OCI-LY3 (cell line): ENCODE data around the gene HMOX1.
"Not testable (repeated sequence)": the region's sequence is repeated elsewhere in the genome, so short reads cannot be mapped to it uniquely, and the experiment has no call there.

Experiments used
- H2AFZ ChIP-seq: fragments of 200-600, 300-600 bp; shearing (Covaris generic); 2 replicates; pipeline ENCODE4 v1.6.0; 2014; ENCODE audit warnings: antibody characterized with exemption, low read depth, low read length
- H3K27ac ChIP-seq: fragments of 200-600, 300-600 bp; sonication (generic); 2 replicates; pipeline ENCODE4 v1.5.1; 2014; ENCODE audit warnings: mild to moderate bottlenecking, low read length, moderate library complexity, mixed read lengths
- H3K27me3 ChIP-seq: fragments of 200-600, 300-600 bp; sonication (generic); 2 replicates; pipeline ENCODE4 v1.6.1; 2014; ENCODE audit warnings: low read depth, low read length, mixed read lengths
- H3K36me3 ChIP-seq: fragments of 200-600, 300-600 bp; sonication (generic); replicated peaks from 2 replicates; pipeline ENCODE3; 2014; ENCODE audit warnings: low read depth, low read length, mixed read lengths
- H3K4me1 ChIP-seq: fragments of 300-600, 200-600 bp; sonication (generic); 2 replicates; pipeline ENCODE4 v1.6.1; 2014; ENCODE audit warnings: low read length, mixed read lengths
- H3K4me2 ChIP-seq: fragments of 200-600, 300-600 bp; sonication (generic); 2 replicates; pipeline ENCODE4 v1.6.1; 2014; ENCODE audit warnings: low read length, mixed read lengths
- H3K4me3 ChIP-seq: fragments of 300-600, 200-600 bp; sonication (generic); 2 replicates; pipeline ENCODE4 v1.5.1; 2014; ENCODE audit warnings: antibody characterized with exemption, mild to moderate bottlenecking, low read length, moderate library complexity
- H3K79me2 ChIP-seq: fragments of 300-600, 200-600 bp; shearing (Covaris generic); 2 replicates; pipeline ENCODE4 v1.6.1; 2014; ENCODE audit warnings: mild to moderate bottlenecking, low read length, mixed read lengths
- H3K9ac ChIP-seq: fragments of 300-600, 200-600 bp; shearing (Covaris generic); 2 replicates; pipeline ENCODE4 v1.6.0; 2014; ENCODE audit warnings: mild to moderate bottlenecking, low read length, moderate library complexity
- H3K9me3 ChIP-seq: fragments of 200-600, 300-600 bp; shearing (Covaris generic); 2 replicates; pipeline ENCODE4 v1.6.1; 2014; ENCODE audit warnings: low read length, mixed read lengths; ENCODE audit not compliant: insufficient read depth
- H4K20me1 ChIP-seq: fragments of 200-600, 300-600 bp; sonication (generic); 2 replicates; pipeline ENCODE4 v1.6.1; 2016; ENCODE audit warnings: low read length, mixed read lengths; ENCODE audit not compliant: insufficient read depth
- CTCF ChIP-seq: fragments of 200-600, 300-600 bp; sonication (generic); IDR thresholded peaks from 2 replicates; pipeline ENCODE4 v1.5.1; 2014; ENCODE audit warnings: antibody characterized with exemption, low read length, low read depth
- EZH2phosphoT487 ChIP-seq: fragments of 200-600 bp; shearing (Covaris generic); IDR thresholded peaks from 2 replicates; pipeline ENCODE4 v1.6.1; 2018; ENCODE audit warnings: antibody characterized with exemption, mixed run types, low read depth

The HMOX1 gene

GRCh38 chr22:35435201-35435740 lies 54.4 kb downstream of the HMOX1 start:
- Histone ChIP-seq H3K4me2 (no peak overlapping the region), H3K27me3 (no peaks in the 10 kb centered on the region), H3K9ac (no peak overlapping the region), H3K36me3 (peaks cover 67% of the 10 kb centered on the region), H2AFZ (no peak overlapping the region), H3K79me2 (peaks cover 9% of the 10 kb centered on the region; the same call in 1 of the 2 replicates), H3K9me3 (no peaks in the 10 kb centered on the region), H3K4me1 (no peaks in the 10 kb centered on the region), H3K4me3 (no peak overlapping the region), H4K20me1 (peaks cover 60% of the 10 kb centered on the region), H3K27ac (no peak overlapping the region)
- TF ChIP-seq EZH2phosphoT487, result no peak
- no peak for TF ChIP-seq CTCF

- Histone ChIP-seq H3K4me2 (no peak overlapping the region), H3K9me3 (no peaks in the 10 kb centered on the region), H2AFZ (no peak overlapping the region), H3K36me3 (peaks cover 61% of the 10 kb centered on the region), H3K27me3 (no peaks in the 10 kb centered on the region), H3K4me1 (no peaks in the 10 kb centered on the region), H3K79me2 (peaks cover 2% of the 10 kb centered on the region; the same call in 1 of the 2 replicates), H3K4me3 (no peak overlapping the region), H3K27ac (no peak overlapping the region), H4K20me1 (peaks cover 60% of the 10 kb centered on the region), H3K9ac (no peak overlapping the region)
- TF ChIP-seq CTCF, result no peak
- no peak for TF ChIP-seq EZH2phosphoT487
Observed at GRCh38 chr22:35436421-35436820, 55.5 kb downstream of the HMOX1 start.

GRCh38 chr22:35437049-35437448 lies 56.2 kb downstream of the HMOX1 start:
- no peak overlapping the region for H2AFZ ChIP-seq
- no peaks in the 10 kb centered on the region for H3K79me2 ChIP-seq
- peaks cover 57% of the 10 kb centered on the region for H3K36me3 ChIP-seq
- H3K9ac ChIP-seq, result no peak overlapping the region
- TF ChIP-seq EZH2phosphoT487 (no peak), CTCF (no peak)
- no peaks in the 10 kb centered on the region for H3K9me3 ChIP-seq
- H3K27me3 ChIP-seq, result no peaks in the 10 kb centered on the region
- H3K4me2 ChIP-seq, result no peak overlapping the region
- H4K20me1 ChIP-seq, result peaks cover 61% of the 10 kb centered on the region
- no peaks in the 10 kb centered on the region for H3K4me1 ChIP-seq
- H3K4me3 ChIP-seq, result no peak overlapping the region
- no peak overlapping the region for H3K27ac ChIP-seq

GRCh38 chr22:35438673-35439364 lies 57.9 kb downstream of the HMOX1 start:
- H3K79me2 ChIP-seq, H3K27ac ChIP-seq, H3K4me1 ChIP-seq, H2AFZ ChIP-seq, H3K4me3 ChIP-seq, H3K4me2 ChIP-seq, H3K9ac ChIP-seq, H3K9me3 ChIP-seq, H3K27me3 ChIP-seq: not testable (repeated sequence)
- H4K20me1 ChIP-seq, result peaks cover 62% of the 10 kb centered on the region
- peaks cover 45% of the 10 kb centered on the region for H3K36me3 ChIP-seq
